Lower leg skin (tissue), 4 donors: ENCODE measurements around the gene FOXQ1. TPM values are rescaled to one million over a fixed set of nuclear protein-coding genes. Genes with fewer than 3 reads are reported as not detected.

Experiments
- DNase-seq, 2 donors: peaks; one replicate each; pipeline ENCODE4 v3.0.0-alpha.2; 2019; ENCODE audit warnings: low spot score in 2 of 2
- H3K4me3 ChIP-seq: fragments of 200-600 bp; sonication (generic); 2 replicates; pipeline ENCODE4 v1.5.1; 2017; ENCODE audit warnings: mild to moderate bottlenecking, low read depth; ENCODE audit not compliant: poor library complexity, severe bottlenecking
- CTCF ChIP-seq, 3 donors: fragments of 450-650 bp; IDR thresholded peaks; one replicate each; pipeline ENCODE4 v1.5.1; 2016; ENCODE audit warnings: antibody characterized with exemption in 3 of 3, mild to moderate bottlenecking in 3 of 3, moderate library complexity in 2 of 3
- POLR2A ChIP-seq, 2 donors: fragments of 450-650 bp; IDR thresholded peaks; one replicate each; pipeline ENCODE4 v1.6.1; 2016 to 2017; ENCODE audit warnings: antibody characterized with exemption in 2 of 2, mild to moderate bottlenecking in 1 of 2, moderate library complexity in 1 of 2
- WGBS, 2 donors: methylation state at CpG; one replicate each; pipeline ENCODE4 v1.1.5; 2018; 5-methylcytosine and 5-hydroxymethylcytosine counted together
- intact Hi-C: fragments of 100-400 bp; cut with DNase I; formaldehyde crosslinking; loops from one replicate; pipeline ENCODE4 v1.15.0; 2023; ENCODE audit warnings: low total_unique reads
- total RNA-seq, 4 donors: library from RNA; depleted of rRNA; stranded (reverse); fragments of >200 nt; gene quantifications; one replicate each; pipeline ENCODE4 v1.1.0, GENCODE V29; 2016

The FOXQ1 gene
- total RNA-seq, 4 donors from 2014 or later, result 54.1 to 117 (median 89.5) TPM

GRCh38 chr6:1327630-1328029 lies 15.7 kb downstream of the FOXQ1 start:
- no peak for DNase-seq
- TF ChIP-seq POLR2A (IDR thresholded peaks at IDR 0.05) (no peak), CTCF (IDR thresholded peaks at IDR 0.05) (no peak)
- 85 to 86% methylated on average over 8 of the region's 8 CpGs for WGBS, 2 donors
- intact Hi-C loops, result no loop called here
- no peak overlapping the region for H3K4me3 ChIP-seq

- no peak overlapping the region for H3K4me3 ChIP-seq
- no peak for DNase-seq
- intact Hi-C loops, result no loop called here
- TF ChIP-seq CTCF (IDR thresholded peaks at IDR 0.05), result no peak
- TF ChIP-seq POLR2A (IDR thresholded peaks at IDR 0.05), result no peak
- 75 to 78% methylated on average over 2 of the region's 2 CpGs for WGBS, 2 donors
These were observed 16.4 kb downstream of the FOXQ1 start for GRCh38 chr6:1328129-1328800.

GRCh38 chr6:1329708-1330107 lies 17.8 kb downstream of the FOXQ1 start:
- no peak for DNase-seq
- no peak overlapping the region for H3K4me3 ChIP-seq
- intact Hi-C loops, result no loop called here
- TF ChIP-seq CTCF (IDR thresholded peaks at IDR 0.05) (no peak), POLR2A (IDR thresholded peaks at IDR 0.05) (no peak)

- no peak for DNase-seq
- H3K4me3 ChIP-seq, result no peak overlapping the region
- intact Hi-C loops, result no loop called here
- TF ChIP-seq POLR2A (IDR thresholded peaks at IDR 0.05) (no peak), CTCF (IDR thresholded peaks at IDR 0.05) (no peak)
- 58 to 61% methylated on average over 11 of the region's 11 CpGs for WGBS, 2 donors
These were observed 22.8 kb downstream of the FOXQ1 start for GRCh38 chr6:1334684-1335083.

- no peak overlapping the region for H3K4me3 ChIP-seq
- intact Hi-C loops, result no loop called here
- peak; percentile 54 to 89 for DNase-seq
- no peak for TF ChIP-seq POLR2A (IDR thresholded peaks at IDR 0.05)
- no peak for TF ChIP-seq CTCF (IDR thresholded peaks at IDR 0.05)
- WGBS, 2 donors, result 44 to 49% methylated on average over 14 of the region's 14 CpGs
These were observed 23.6 kb downstream of the FOXQ1 start for GRCh38 chr6:1335367-1336037.
